Measurements from ENCODE around the gene EZH1. TPM values are rescaled to one million over a fixed set of nuclear protein-coding genes. Genes with fewer than 3 reads are reported as not detected.
A peak's percentile ranks its signal among the peaks of the same experiment; 100 is the strongest.

EZH1 gene
- total RNA-seq, 5 donors from 2014 or later (not counting 1 experiment from before 2014, with no cell fraction given): 87.1 to 161 (median 146) TPM

DNA sequence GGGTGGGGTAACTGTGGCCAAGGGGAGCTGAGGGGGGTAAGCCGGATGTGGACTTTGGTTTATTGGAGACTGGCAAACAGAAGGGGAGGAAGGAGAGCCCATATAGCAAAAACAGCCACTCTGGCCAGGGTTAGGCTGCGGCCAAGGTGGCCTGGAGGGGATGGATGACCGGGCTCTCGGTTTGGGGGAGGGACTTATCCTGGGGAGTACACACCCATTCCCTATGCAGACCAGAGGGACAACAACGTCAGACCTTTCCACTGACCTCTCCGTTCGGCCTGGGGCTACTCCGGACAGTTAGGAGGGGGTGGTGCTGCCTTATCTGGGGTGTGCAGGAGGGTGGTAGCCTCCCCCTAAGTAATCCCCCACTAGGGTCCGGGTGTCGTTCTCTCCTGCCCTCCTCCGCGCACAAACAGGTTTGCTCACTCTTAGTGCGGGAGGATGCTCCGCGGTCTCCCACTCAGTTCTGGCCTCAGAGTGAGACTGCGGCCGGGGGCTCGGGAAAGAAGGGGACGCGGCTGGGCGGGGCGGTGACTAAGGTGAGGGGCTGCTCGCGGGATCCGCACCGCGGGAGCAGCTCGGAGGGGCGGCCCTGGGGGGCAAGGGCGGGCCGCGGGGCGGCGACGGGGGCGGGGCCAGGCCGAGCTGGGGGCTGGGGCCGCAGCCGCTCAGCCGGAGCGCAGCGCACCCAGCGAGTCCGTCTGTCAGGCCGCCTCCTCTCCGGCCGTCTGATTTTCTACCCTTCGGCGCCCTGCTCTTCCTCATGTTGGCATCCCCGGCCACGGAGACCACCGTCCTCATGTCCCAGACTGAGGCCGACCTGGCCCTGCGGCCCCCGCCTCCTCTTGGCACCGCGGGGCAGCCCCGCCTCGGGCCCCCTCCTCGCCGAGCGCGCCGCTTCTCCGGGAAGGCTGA lies 35.4 kb upstream of the EZH1 start, which contains the start of gene WNK4:
WNK4 (plus strand) TSS at position 675 of the 915 bp plus-strand sequence; CDS start at position 764, 89 bp downstream.
- 15% methylated on average over 55 of the region's 65 CpGs for WGBS (ENCODE audit: insufficient coverage)
- peaks cover 36 to 46% of the 10 kb centered on the region in 2 donors for H3K27me3 Mint-ChIP-seq
- peaks cover 32 to 37% (median 33%) of the 10 kb centered on the region in 3 donors for H3K4me1 Mint-ChIP-seq
- POLR2A ChIA-PET: interaction anchor here in 1 of 2 donors (0.5 kb wide), 1 partner anchor 70 kb away, joined by 5 read pairs; no protein-coding TSS in a partner anchor
- H3K4me3 ChIP-seq (ENCODE audit: control insufficient read depth in 1 of 2, extremely low read depth in 1 of 2, low read length in 1 of 2): no peak within 1 kb of the TSS
- CTCF ChIA-PET: no interaction called here
- peak in 3 of 4 experiments; percentile 18 to 29 (median 22) for ATAC-seq (replicated peaks in 1 of 4)
- H3K9me3 ChIP-seq: no peaks in the 10 kb centered on the region
- H3K27me3 ChIP-seq (replicated peaks in 1 of 2; ENCODE audit: control insufficient read depth in 2 of 2, extremely low read depth in 1 of 2, insufficient read depth in 2 of 2, low read length in 1 of 2): peaks cover 19 to 56% of the 10 kb centered on the region in 2 experiments
- DNase-seq: no peak
- peak within 1 kb of the TSS in 1 of 2 donors; percentile 43 for H3K27ac Mint-ChIP-seq
- H3K27ac ChIP-seq (ENCODE audit: low read length): no peak within 1 kb of the TSS
- peaks cover 0 to 36% of the 10 kb centered on the region in 2 experiments for H3K4me1 ChIP-seq (ENCODE audit: control insufficient read depth in 1 of 2, extremely low read depth in 1 of 2, insufficient read depth in 2 of 2, low read length in 2 of 2)
- no peaks in the 10 kb centered on the region for H3K9me3 Mint-ChIP-seq
- peak within 1 kb of the TSS; percentile 13 to 47 (median 21) for H3K4me3 Mint-ChIP-seq
- H3K36me3 Mint-ChIP-seq: peaks cover 34% of the 10 kb centered on the region
- peaks cover 28 to 41% of the 10 kb centered on the region in 2 donors for H3K36me3 ChIP-seq (ENCODE audit: control insufficient read depth in 2 of 2, extremely low read depth in 1 of 2, insufficient read depth in 1 of 2, low read length in 1 of 2)

DNA sequence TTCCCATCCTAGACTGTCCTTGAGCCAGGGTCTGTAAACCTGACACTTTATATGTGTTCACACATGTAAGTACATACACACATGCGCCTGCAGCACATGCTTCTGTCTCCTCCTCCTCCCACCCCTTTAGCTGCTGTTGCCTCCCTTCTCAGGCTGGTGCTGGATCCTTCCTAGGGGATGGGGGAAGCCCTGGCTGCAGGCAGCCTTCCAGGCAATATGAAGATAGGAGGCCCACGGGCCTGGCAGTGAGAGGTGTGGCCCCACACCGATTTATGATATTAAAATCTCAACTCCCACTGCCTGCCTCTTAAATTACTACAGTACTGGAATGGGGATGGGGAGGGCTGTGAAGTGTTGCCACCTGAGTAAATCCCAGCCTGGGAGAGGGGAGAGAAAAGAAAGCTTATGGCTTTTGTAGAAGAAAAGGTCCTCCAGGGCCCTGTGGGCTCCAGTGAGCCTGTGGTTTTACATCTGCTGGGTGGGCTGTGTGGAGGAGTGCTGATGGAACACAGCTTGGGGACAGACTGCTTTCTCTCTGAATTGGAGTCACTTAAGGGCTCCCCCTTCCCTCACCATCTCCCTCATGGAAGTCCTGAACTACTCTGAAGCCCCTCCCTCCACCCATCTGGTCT lies 34.6 kb upstream of the EZH1 start:
- POLR2A ChIA-PET: no interaction called here

GRCh38 chr17:42778570-42778969 lies 33.7 kb upstream of the EZH1 start:
- H3K9me3 Mint-ChIP-seq: no peaks in the 10 kb centered on the region
- H3K27ac Mint-ChIP-seq: no peak overlapping the region
- peaks cover 22 to 30% of the 10 kb centered on the region in 2 donors for H3K27me3 Mint-ChIP-seq
- H3K9me3 ChIP-seq: no peaks in the 10 kb centered on the region
- no peak overlapping the region for H3K4me3 ChIP-seq (ENCODE audit: control insufficient read depth in 1 of 2, extremely low read depth in 1 of 2, low read length in 1 of 2)
- no peak overlapping the region for H3K4me3 Mint-ChIP-seq
- CTCF ChIA-PET: no interaction called here
- H3K27me3 ChIP-seq (replicated peaks in 1 of 2; ENCODE audit: control insufficient read depth in 2 of 2, extremely low read depth in 1 of 2, insufficient read depth in 2 of 2, low read length in 1 of 2): peaks cover 14 to 39% of the 10 kb centered on the region in 2 experiments
- H3K4me1 Mint-ChIP-seq: peaks cover 30 to 36% (median 31%) of the 10 kb centered on the region in 3 donors
- no peak for ATAC-seq (replicated peaks in 1 of 4)
- DNase-seq: no peak
- H3K4me1 ChIP-seq (ENCODE audit: control insufficient read depth in 1 of 2, extremely low read depth in 1 of 2, insufficient read depth in 2 of 2, low read length in 2 of 2): peaks cover 2 to 29% of the 10 kb centered on the region in 2 experiments
- peaks cover 38% of the 10 kb centered on the region for H3K36me3 Mint-ChIP-seq
- H3K36me3 ChIP-seq (ENCODE audit: control insufficient read depth in 2 of 2, extremely low read depth in 1 of 2, insufficient read depth in 1 of 2, low read length in 1 of 2): peaks cover 28 to 41% of the 10 kb centered on the region in 2 donors
- POLR2A ChIA-PET: no interaction called here
- WGBS (ENCODE audit: insufficient coverage): 94% methylated on average over 3 of the region's 5 CpGs
- H3K27ac ChIP-seq (ENCODE audit: low read length): no peak overlapping the region

More for the DNA sequence above, 34.6 kb upstream of the EZH1 start:
- H3K36me3 Mint-ChIP-seq: peaks cover 38% of the 10 kb centered on the region
- H3K27ac Mint-ChIP-seq: peak overlapping the region in 1 of 2 donors; percentile 43
- no peaks in the 10 kb centered on the region for H3K9me3 Mint-ChIP-seq
- CTCF ChIA-PET: no interaction called here
- peaks cover 28 to 41% of the 10 kb centered on the region in 2 donors for H3K36me3 ChIP-seq (ENCODE audit: control insufficient read depth in 2 of 2, extremely low read depth in 1 of 2, insufficient read depth in 1 of 2, low read length in 1 of 2)
- 100% methylated on average over 1 of the region's 3 CpGs for WGBS (ENCODE audit: insufficient coverage)
- peaks cover 0 to 28% of the 10 kb centered on the region in 2 experiments for H3K4me1 ChIP-seq (ENCODE audit: control insufficient read depth in 1 of 2, extremely low read depth in 1 of 2, insufficient read depth in 2 of 2, low read length in 2 of 2)
- ATAC-seq (replicated peaks in 1 of 4) (no peak), DNase-seq (no peak)
- H3K27me3 ChIP-seq (replicated peaks in 1 of 2; ENCODE audit: control insufficient read depth in 2 of 2, extremely low read depth in 1 of 2, insufficient read depth in 2 of 2, low read length in 1 of 2): peaks cover 19 to 48% of the 10 kb centered on the region in 2 experiments
- peaks cover 29 to 39% of the 10 kb centered on the region in 2 donors for H3K27me3 Mint-ChIP-seq
- H3K4me1 Mint-ChIP-seq: peaks cover 28 to 35% (median 31%) of the 10 kb centered on the region in 3 donors
- peak overlapping the region in 2 of 3 donors; percentile 17 to 47 for H3K4me3 Mint-ChIP-seq
- no peak overlapping the region for H3K4me3 ChIP-seq (ENCODE audit: control insufficient read depth in 1 of 2, extremely low read depth in 1 of 2, low read length in 1 of 2)
- no peaks in the 10 kb centered on the region for H3K9me3 ChIP-seq
- no peak overlapping the region for H3K27ac ChIP-seq (ENCODE audit: low read length)

- no peaks in the 10 kb centered on the region for H3K9me3 ChIP-seq
- peaks cover 2 to 26% of the 10 kb centered on the region in 2 experiments for H3K4me1 ChIP-seq (ENCODE audit: control insufficient read depth in 1 of 2, extremely low read depth in 1 of 2, insufficient read depth in 2 of 2, low read length in 2 of 2)
- Mint-ChIP-seq H3K36me3 (peaks cover 38% of the 10 kb centered on the region), H3K4me3 (peak overlapping the region in 1 of 3 donors; percentile 98), H3K27ac (no peak overlapping the region), H3K27me3 (peaks cover 4 to 8% of the 10 kb centered on the region in 2 donors), H3K4me1 (peaks cover 29 to 40% (median 33%) of the 10 kb centered on the region in 3 donors), H3K9me3 (no peaks in the 10 kb centered on the region)
- ChIA-PET CTCF (no interaction called here), POLR2A (no interaction called here)
- H3K36me3 ChIP-seq (ENCODE audit: control insufficient read depth in 2 of 2, extremely low read depth in 1 of 2, insufficient read depth in 1 of 2, low read length in 1 of 2): peaks cover 28 to 41% of the 10 kb centered on the region in 2 donors
- H3K4me3 ChIP-seq (ENCODE audit: control insufficient read depth in 1 of 2, extremely low read depth in 1 of 2, low read length in 1 of 2): no peak overlapping the region
- WGBS (ENCODE audit: insufficient coverage): 100% methylated on average over 2 of the region's 3 CpGs
- peaks cover 0 to 10% of the 10 kb centered on the region in 2 experiments for H3K27me3 ChIP-seq (replicated peaks in 1 of 2; ENCODE audit: control insufficient read depth in 2 of 2, extremely low read depth in 1 of 2, insufficient read depth in 2 of 2, low read length in 1 of 2)
- DNase-seq (no peak), ATAC-seq (replicated peaks in 1 of 4) (no peak)
- no peak overlapping the region for H3K27ac ChIP-seq (ENCODE audit: low read length)
Observed at GRCh38 chr17:42775534-42776098, 30.8 kb upstream of the EZH1 start.

- Histone ChIP-seq H3K4me1 (ENCODE audit: control insufficient read depth in 1 of 2, extremely low read depth in 1 of 2, insufficient read depth in 2 of 2, low read length in 2 of 2) (peaks cover 2 to 18% of the 10 kb centered on the region in 2 experiments), H3K27ac (ENCODE audit: low read length) (no peak overlapping the region), H3K4me3 (ENCODE audit: control insufficient read depth in 1 of 2, extremely low read depth in 1 of 2, low read length in 1 of 2) (peak overlapping the region in 1 of 2 donors; percentile 91), H3K36me3 (ENCODE audit: control insufficient read depth in 2 of 2, extremely low read depth in 1 of 2, insufficient read depth in 1 of 2, low read length in 1 of 2) (peaks cover 22 to 34% of the 10 kb centered on the region in 2 donors), H3K9me3 (no peaks in the 10 kb centered on the region), H3K27me3 (replicated peaks in 1 of 2; ENCODE audit: control insufficient read depth in 2 of 2, extremely low read depth in 1 of 2, insufficient read depth in 2 of 2, low read length in 1 of 2) (no peaks in the 10 kb centered on the region)
- H3K9me3 Mint-ChIP-seq: no peaks in the 10 kb centered on the region
- WGBS (ENCODE audit: insufficient coverage): 80% methylated on average over 1 of the region's 3 CpGs
- CTCF ChIA-PET: interaction anchor here (0.5 to 2.3 kb wide), 9 partner anchors 11 to 710 kb away, joined by 3 to 10 read pairs (median 4); partner anchors contain the start of genes BECN1 (in 2 of the 2), BRCA1 (in 1 of the 2), DHX8 (in 1 of the 2) and RPL27 (in 1 of the 2)
- peak overlapping the region; percentile 97 to 98 for H3K27ac Mint-ChIP-seq
- DNase-seq (no peak), ATAC-seq (replicated peaks in 1 of 4) (no peak)
- peaks cover 30% of the 10 kb centered on the region for H3K36me3 Mint-ChIP-seq
- POLR2A ChIA-PET: interaction anchor here in 1 of 2 donors (0.6 to 0.9 kb wide), 2 partner anchors 50 to 164 kb away, joined by 3 to 4 read pairs; partner anchors contain the start of genes BECN1 and TUBG1
- peaks cover 0 to under 1% of the 10 kb centered on the region in 2 donors for H3K27me3 Mint-ChIP-seq
- peaks cover 25 to 32% (median 29%) of the 10 kb centered on the region in 3 donors for H3K4me1 Mint-ChIP-seq
- peak overlapping the region; percentile 98 to 99 (median 98) for H3K4me3 Mint-ChIP-seq
Observed at GRCh38 chr17:42774066-42774745, 29.4 kb upstream of the EZH1 start.
